ENCODE measurements around the gene EID1.

EID1 gene

GRCh38 chr15:48925714-48926223 is 47.8 kb downstream of the EID1 start:
- no peak overlapping the region for H3K27ac ChIP-seq (ENCODE audit: extremely low read depth, low read depth, low read length)
- peak; percentile 79 for TF ChIP-seq PRDM10 (tag by site-specific recombination; IDR thresholded peaks at IDR 0.05)
- peak; percentile 99 for TF ChIP-seq ZBTB21 (tag by site-specific recombination; IDR thresholded peaks at IDR 0.05)
- peak; percentile 94 for TF ChIP-seq ZNF324 (tag by site-specific recombination; IDR thresholded peaks at IDR 0.05)
- TF ChIP-seq ZNF558 (tag by site-specific recombination; IDR thresholded peaks at IDR 0.05) = peak; percentile 82
- TF ChIP-seq PRDM1 (tag by site-specific recombination; IDR thresholded peaks at IDR 0.05) = peak; percentile 83
- TF ChIP-seq ZNF518A (tag by site-specific recombination; conservative IDR thresholded peaks at IDR 0.05; ENCODE audit: low read depth) = peak; percentile 73
- TF ChIP-seq ZNF623 (tag by site-specific recombination; IDR thresholded peaks at IDR 0.05) = 0 out of 2 replicates have a peak, but pooled peaks have one; percentile 32
- 0 out of 2 replicates have a peak, but pooled peaks have one; percentile 20 for TF ChIP-seq PRDM4 (tag by site-specific recombination; IDR thresholded peaks at IDR 0.05)
- 0 out of 2 replicates have a peak, but pooled peaks have one; percentile 12 for TF ChIP-seq IKZF3 (tag by site-specific recombination; IDR thresholded peaks at IDR 0.05)
- TF ChIP-seq ZBTB20 (tag by site-specific recombination; IDR thresholded peaks at IDR 0.05) = peak; percentile 30; the same call in 1 of the 2 replicates
- 0 out of 2 replicates have a peak, but pooled peaks have one; percentile 35 for TF ChIP-seq ZNF2 (tag by site-specific recombination; IDR thresholded peaks at IDR 0.05)
- TF ChIP-seq TSHZ1 (tag by site-specific recombination; IDR thresholded peaks at IDR 0.05; ENCODE audit: borderline replicate concordance) = peak; percentile 90
- TF ChIP-seq INSM2 (tag by site-specific recombination; IDR thresholded peaks at IDR 0.05) = peak; percentile 89
- no peak for TF ChIP-seq ZNF561 (tag by site-specific recombination; IDR thresholded peaks at IDR 0.05; ENCODE audit: borderline replicate concordance)
- TF ChIP-seq WT1 (tag by site-specific recombination; IDR thresholded peaks at IDR 0.05) = peak; percentile 18; the same call in 1 of the 2 replicates
- TF ChIP-seq GLIS1 (tag by site-specific recombination; IDR thresholded peaks at IDR 0.05) = peak; percentile 76

More at GRCh38 chr15:48925714-48926223, 47.8 kb downstream of the EID1 start:
- no peaks in the 10 kb centered on the region for H3K9me3 ChIP-seq (ENCODE audit: control insufficient read depth, insufficient read depth, low read depth, low read length)
- H3K36me3 ChIP-seq (ENCODE audit: control insufficient read depth in 2 of 2, insufficient read depth in 1 of 2, low read length in 2 of 2) = no peaks in the 10 kb centered on the region
- ChIA-PET POLR2A (no interaction called here), CTCF (interaction anchor here (1.4 kb wide), 1 partner anchor 64 kb away, joined by 3 read pairs; no protein-coding TSS in a partner anchor)
- no peak overlapping the region for H3K4me3 ChIP-seq (ENCODE audit: low read depth, low read length)
- no peaks in the 10 kb centered on the region for H3K4me1 ChIP-seq (ENCODE audit: control insufficient read depth, insufficient read depth, low read length)
